HT1080 (cell line): ENCODE results near the gene PLA2G4D. TPM values are rescaled to one million over a fixed set of nuclear protein-coding genes. Genes with fewer than 3 reads are reported as not detected.

Experiments used
- DNase-seq: peaks from one replicate; pipeline ENCODE4 v3.0.0-alpha.2; 2015; ENCODE audit warnings: low read depth
- total RNA-seq: library from RNA; depleted of rRNA; stranded (reverse); fragments of >200 nt; shearing (Covaris generic); gene quantifications from 2 replicates; pipeline ENCODE4 v1.2.3, GENCODE V29; 2014; rRNA removed

PLA2G4D gene
- total RNA-seq, 1 experiment from 2014 or later, result not detected

- DNase-seq, result no peak
Measured at GRCh38 chr15:42031198-42031915, 63.0 kb downstream of the PLA2G4D start.

- no peak for DNase-seq
Measured at GRCh38 chr15:42027521-42027920, 66.8 kb downstream of the PLA2G4D start.

GRCh38 chr15:42024303-42024702, 70.1 kb downstream of the PLA2G4D start:
- DNase-seq, result no peak

- DNase-seq, result no peak
Measured at GRCh38 chr15:42021593-42021992, 72.8 kb downstream of the PLA2G4D start.

GRCh38 chr15:42020713-42021273, 73.6 kb downstream of the PLA2G4D start, which contains the start of gene PLA2G4E:
Gene PLA2G4E, minus strand, starts transcription at chr15:42021042. Its CDS starts 12 bp downstream, at chr15:42021030.
- DNase-seq, result no peak

GRCh38 chr15:42018306-42019224, 75.8 kb downstream of the PLA2G4D start:
- DNase-seq, result no peak

Other genes with a start within 250 kb of the PLA2G4D start
- gene SPTBN5, start 200.5 kb downstream of the PLA2G4D start, total RNA-seq, result 2.3 and 3.9 TPM in 2 replicates
- 50.9 and 58.9 TPM in 2 replicates for gene EHD4, start 122.0 kb downstream of the PLA2G4D start, total RNA-seq
- 0.07 TPM in 1 of 2 replicates, not detected in the other for gene PLA2G4E, start 73.5 kb downstream of the PLA2G4D start, total RNA-seq
- not detected in 2 replicates for gene PLA2G4F, start 62.1 kb upstream of the PLA2G4D start, total RNA-seq
- gene VPS39, start 113.7 kb upstream of the PLA2G4D start, total RNA-seq, result 13.3 and 17.7 TPM in 2 replicates
- gene GANC, start 178.6 kb upstream of the PLA2G4D start, total RNA-seq, result 11.6 and 15.3 TPM in 2 replicates
- gene TMEM87A, start 178.9 kb upstream of the PLA2G4D start, total RNA-seq, result 31.3 and 42.4 TPM in 2 replicates